Ovary (tissue), 3 donors: ENCODE results near the gene C11orf91.

Experiments
- CTCF ChIP-seq, 3 donors: fragments of 450-650 bp in 2 of 3; fragments of 200-600 bp in 1 of 3; IDR thresholded peaks; one replicate each; pipeline versions ENCODE4 v1.5.1 to v1.8.0; 2016 to 2022; ENCODE audit warnings: antibody characterized with exemption in 3 of 3, mild to moderate bottlenecking in 1 of 3
- EP300 ChIP-seq: sonication (generic); formaldehyde crosslinking; IDR thresholded peaks from one replicate; pipeline ENCODE4 v1.6.1; 2017; ENCODE audit warnings: antibody characterized with exemption
- POLR2A ChIP-seq: fragments of 450-650 bp; IDR thresholded peaks from one replicate; pipeline ENCODE4 v1.6.1; 2017; ENCODE audit warnings: antibody characterized with exemption, mild to moderate bottlenecking, moderate library complexity
- donor health status: DM: no; HTN: no; CAD: no.

GRCh38 chr11:33747979-33748378, 47.4 kb upstream of the C11orf91 start:
- TF ChIP-seq EP300 (no peak), POLR2A (no peak), CTCF (IDR thresholded peaks at IDR 0.05) (no peak)
